ENCODE data around the gene SEPTIN11. TPM values are rescaled to one million over a fixed set of nuclear protein-coding genes. Genes with fewer than 3 reads are reported as not detected.

SEPTIN11 gene
- total and polyA plus RNA-seq, 9 of the 15 experiments (the other 6 are each of a cell fraction or from before 2014, with no cell fraction given), result 25.7 to 142 (median 84.3) TPM

- intact Hi-C loops (cut with micrococcal nuclease), result no loop called here
- Histone ChIP-seq H3K4me1 (replicated peaks in 1 of 2; ENCODE audit: control insufficient read depth in 2 of 2, insufficient read depth in 2 of 2, low read length in 2 of 2) (no peaks in the 10 kb centered on the region), H3K9me1 (ENCODE audit: control insufficient read depth, insufficient read depth, low read length) (peaks cover 3% of the 10 kb centered on the region), H3K79me2 (ENCODE audit: control insufficient read depth, insufficient read depth, low read length) (peaks cover 10% of the 10 kb centered on the region; the same call in 1 of the 3 replicates), H3K4me3 (no peak overlapping the region), H3K27me3 (ENCODE audit: control insufficient read depth in 2 of 2, insufficient read depth in 2 of 2, low read length in 2 of 2) (no peaks in the 10 kb centered on the region), H2AFZ (ENCODE audit: low read depth, low read length) (no peak overlapping the region), H3K36me3 (ENCODE audit: control insufficient read depth, insufficient read depth, low read length) (peaks cover 46% of the 10 kb centered on the region; the same call in 2 of the 3 replicates), H4K20me1 (replicated peaks; ENCODE audit: control insufficient read depth, insufficient read depth, low read length) (no peaks in the 10 kb centered on the region), H3K4me2 (ENCODE audit: insufficient read depth, low read length) (no peak overlapping the region), H3K27ac (ENCODE audit: extremely low read depth, low read depth, low read length) (no peak overlapping the region), H3K9me3 (replicated peaks; ENCODE audit: control insufficient read depth, insufficient read depth, low read depth, low read length) (no peaks in the 10 kb centered on the region), H3K9ac (ENCODE audit: insufficient read depth in 1 of 2, low read depth in 2 of 2, low read length in 2 of 2) (no peak overlapping the region)
- ATAC-seq, result no peak
- in situ Hi-C loops (cut with MboI), result no loop called here
- CTCF ChIA-PET (ENCODE audit: low intra/inter-chr PET ratio), result no interaction called here
- no peak for FAIRE-seq
- BruUV-seq (replicated peaks), result no TSS peak
- TF ChIP-seq TARDBP (IDR thresholded peaks at IDR 0.05), result no peak
- TF ChIP-seq BRD9 (IDR thresholded peaks at IDR 0.05; ENCODE audit: low read depth, partially characterized antibody), result no peak
- TF ChIP-seq CREB5 (CRISPR knock-in tag; IDR thresholded peaks at IDR 0.05), result no peak
- no peak for TF ChIP-seq BRF2 (IDR thresholded peaks at IDR 0.05; ENCODE audit: borderline replicate concordance, insufficient read depth, insufficient read length)
- TF ChIP-seq, protein P1, sequence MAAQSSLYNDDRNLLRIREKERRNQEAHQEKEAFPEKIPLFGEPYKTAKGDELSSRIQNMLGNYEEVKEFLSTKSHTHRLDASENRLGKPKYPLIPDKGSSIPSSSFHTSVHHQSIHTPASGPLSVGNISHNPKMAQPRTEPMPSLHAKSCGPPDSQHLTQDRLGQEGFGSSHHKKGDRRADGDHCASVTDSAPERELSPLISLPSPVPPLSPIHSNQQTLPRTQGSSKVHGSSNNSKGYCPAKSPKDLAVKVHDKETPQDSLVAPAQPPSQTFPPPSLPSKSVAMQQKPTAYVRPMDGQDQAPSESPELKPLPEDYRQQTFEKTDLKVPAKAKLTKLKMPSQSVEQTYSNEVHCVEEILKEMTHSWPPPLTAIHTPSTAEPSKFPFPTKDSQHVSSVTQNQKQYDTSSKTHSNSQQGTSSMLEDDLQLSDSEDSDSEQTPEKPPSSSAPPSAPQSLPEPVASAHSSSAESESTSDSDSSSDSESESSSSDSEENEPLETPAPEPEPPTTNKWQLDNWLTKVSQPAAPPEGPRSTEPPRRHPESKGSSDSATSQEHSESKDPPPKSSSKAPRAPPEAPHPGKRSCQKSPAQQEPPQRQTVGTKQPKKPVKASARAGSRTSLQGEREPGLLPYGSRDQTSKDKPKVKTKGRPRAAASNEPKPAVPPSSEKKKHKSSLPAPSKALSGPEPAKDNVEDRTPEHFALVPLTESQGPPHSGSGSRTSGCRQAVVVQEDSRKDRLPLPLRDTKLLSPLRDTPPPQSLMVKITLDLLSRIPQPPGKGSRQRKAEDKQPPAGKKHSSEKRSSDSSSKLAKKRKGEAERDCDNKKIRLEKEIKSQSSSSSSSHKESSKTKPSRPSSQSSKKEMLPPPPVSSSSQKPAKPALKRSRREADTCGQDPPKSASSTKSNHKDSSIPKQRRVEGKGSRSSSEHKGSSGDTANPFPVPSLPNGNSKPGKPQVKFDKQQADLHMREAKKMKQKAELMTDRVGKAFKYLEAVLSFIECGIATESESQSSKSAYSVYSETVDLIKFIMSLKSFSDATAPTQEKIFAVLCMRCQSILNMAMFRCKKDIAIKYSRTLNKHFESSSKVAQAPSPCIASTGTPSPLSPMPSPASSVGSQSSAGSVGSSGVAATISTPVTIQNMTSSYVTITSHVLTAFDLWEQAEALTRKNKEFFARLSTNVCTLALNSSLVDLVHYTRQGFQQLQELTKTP (IDR thresholded peaks at IDR 0.05; ENCODE audit: low read depth in 1 of 2, partially characterized antibody in 2 of 2), result no peak
- TF ChIP-seq CBX1 (IDR thresholded peaks at IDR 0.05; ENCODE audit: low read depth), result no peak
- 92% methylated on average over 2 of the region's 2 CpGs for WGBS (ENCODE audit: insufficient coverage, low coverage, missing lambda C conversion rate)
- POLR2A ChIA-PET, result interaction anchor here (2.3 kb wide), 1 partner anchor 10 kb away, joined by 8 read pairs; no protein-coding TSS in a partner anchor
- no peak for DNase-seq (ENCODE audit: extremely low read depth in 1 of 4, low spot score in 3 of 4)
Measured at GRCh38 chr4:76996445-76996844, 46.9 kb downstream of the SEPTIN11 start.
